ENCODE results near the gene PNPLA2. TPM values are rescaled to one million over a fixed set of nuclear protein-coding genes. Genes with fewer than 3 reads are reported as not detected.

PNPLA2 gene
- polyA plus RNA-seq, 6 donors from 2014 or later, result 13.0 to 49.9 (median 26.9) TPM

GRCh38 chr11:798093-798713 is 20.5 kb upstream of the PNPLA2 start, which contains the start of gene SLC25A22:
Gene SLC25A22 (minus strand): TSS chr11:798281. CDS start chr11:795006, 3,275 bp downstream.
- Mint-ChIP-seq H3K27me3 (no peaks in the 10 kb centered on the region), H3K4me3 (peak within 1 kb of the TSS; percentile 86 to 98 (median 96)), H3K9me3 (no peaks in the 10 kb centered on the region), H3K4me1 (peaks cover 8 to 17% (median 13%) of the 10 kb centered on the region in 3 donors), H3K36me3 (no peaks in the 10 kb centered on the region), H3K27ac (peak within 1 kb of the TSS; percentile 84 to 98 (median 94))
- ATAC-seq (ENCODE audit: low read depth in 2 of 2) (peak; percentile 56 to 67), DNase-seq (peak; percentile 92)

GRCh38 chr11:799641-800316 is 18.9 kb upstream of the PNPLA2 start:
- Mint-ChIP-seq H3K4me1 (peaks cover 13 to 19% (median 16%) of the 10 kb centered on the region in 3 donors), H3K36me3 (no peaks in the 10 kb centered on the region), H3K27ac (no peak overlapping the region), H3K27me3 (no peaks in the 10 kb centered on the region), H3K9me3 (no peaks in the 10 kb centered on the region), H3K4me3 (peak overlapping the region in 2 of 8 donors; percentile 12 to 96)
- DNase-seq (no peak), ATAC-seq (ENCODE audit: low read depth in 2 of 2) (no peak)

GRCh38 chr11:800473-800872 is 18.2 kb upstream of the PNPLA2 start:
- Mint-ChIP-seq H3K4me1 (peaks cover 13 to 18% (median 16%) of the 10 kb centered on the region in 3 donors), H3K27me3 (no peaks in the 10 kb centered on the region), H3K27ac (no peak overlapping the region), H3K9me3 (no peaks in the 10 kb centered on the region), H3K36me3 (no peaks in the 10 kb centered on the region), H3K4me3 (peak overlapping the region in 2 of 8 donors; percentile 12 to 96)
- DNase-seq (no peak), ATAC-seq (ENCODE audit: low read depth in 2 of 2) (no peak)

- ATAC-seq (ENCODE audit: low read depth in 2 of 2) (no peak), DNase-seq (no peak)
- peaks cover 9 to 16% (median 12%) of the 10 kb centered on the region in 3 donors for H3K4me1 Mint-ChIP-seq
- no peaks in the 10 kb centered on the region for H3K36me3 Mint-ChIP-seq
- H3K27me3 Mint-ChIP-seq, result no peaks in the 10 kb centered on the region
- no peak overlapping the region for H3K27ac Mint-ChIP-seq
- peak overlapping the region in 1 of 8 donors; percentile 22 for H3K4me3 Mint-ChIP-seq
- H3K9me3 Mint-ChIP-seq, result no peaks in the 10 kb centered on the region
Observed at GRCh38 chr11:801097-801780, 17.5 kb upstream of the PNPLA2 start.

GRCh38 chr11:802018-802617 is 16.6 kb upstream of the PNPLA2 start:
- no peaks in the 10 kb centered on the region for H3K36me3 Mint-ChIP-seq
- peaks cover 6 to 14% (median 8%) of the 10 kb centered on the region in 3 donors for H3K4me1 Mint-ChIP-seq
- no peak overlapping the region for H3K27ac Mint-ChIP-seq
- no peaks in the 10 kb centered on the region for H3K27me3 Mint-ChIP-seq
- H3K4me3 Mint-ChIP-seq, result peak overlapping the region in 1 of 8 donors; percentile 16
- no peak for ATAC-seq (ENCODE audit: low read depth in 2 of 2)
- no peaks in the 10 kb centered on the region for H3K9me3 Mint-ChIP-seq
- DNase-seq, result no peak

DNA sequence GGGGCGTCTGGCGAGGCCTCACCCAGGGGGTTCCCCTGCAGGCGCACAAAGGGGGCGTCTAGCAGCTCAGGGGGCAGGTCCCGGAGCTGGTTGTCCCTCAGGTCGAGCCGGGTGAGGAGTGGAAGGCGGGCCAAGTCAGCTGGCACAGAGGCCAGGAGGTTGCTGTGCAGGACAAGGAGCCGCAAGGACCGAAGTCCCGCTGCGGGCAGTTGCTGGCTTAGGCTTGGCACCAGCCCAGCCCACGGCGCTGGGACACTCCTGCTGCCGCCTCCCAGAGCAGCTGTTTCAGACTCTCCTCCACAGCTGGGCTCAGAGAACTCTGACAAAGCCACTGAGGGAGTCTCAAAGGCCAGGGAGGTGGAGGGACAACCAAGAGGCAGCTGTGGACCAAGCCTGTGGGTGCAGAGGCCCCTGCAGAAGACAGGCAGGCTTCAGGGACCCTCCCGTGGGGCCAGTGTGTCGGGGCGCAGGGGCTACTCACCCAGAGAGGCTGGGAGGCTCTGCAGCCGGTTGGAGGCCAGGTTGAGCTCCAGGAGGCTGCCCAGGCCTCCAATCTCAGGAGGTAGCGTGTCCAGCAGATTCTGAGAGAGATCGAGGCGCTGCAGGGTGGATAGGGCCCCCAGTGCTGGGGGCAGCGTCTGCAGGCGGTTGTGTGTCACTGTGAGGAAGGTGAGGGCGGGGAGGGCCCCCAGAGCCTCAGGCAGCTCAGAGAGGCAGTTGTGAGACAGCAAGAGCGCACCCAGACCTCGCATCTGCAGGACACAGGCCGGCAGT is 15.8 kb upstream of the PNPLA2 start:
- ATAC-seq (ENCODE audit: low read depth in 2 of 2) (no peak), DNase-seq (no peak)
- peak overlapping the region in 4 of 8 donors; percentile 15 to 79 (median 54) for H3K4me3 Mint-ChIP-seq
- H3K9me3 Mint-ChIP-seq, result no peaks in the 10 kb centered on the region
- H3K4me1 Mint-ChIP-seq, result peaks cover 6 to 17% (median 10%) of the 10 kb centered on the region in 3 donors
- H3K27ac Mint-ChIP-seq, result peak overlapping the region in 1 of 6 donors; percentile 47
- no peaks in the 10 kb centered on the region for H3K36me3 Mint-ChIP-seq
- no peaks in the 10 kb centered on the region for H3K27me3 Mint-ChIP-seq

GRCh38 chr11:803467-803742 is 15.3 kb upstream of the PNPLA2 start:
- H3K36me3 Mint-ChIP-seq, result no peaks in the 10 kb centered on the region
- H3K27ac Mint-ChIP-seq, result no peak overlapping the region
- no peak for DNase-seq
- peaks cover 8 to 20% (median 14%) of the 10 kb centered on the region in 3 donors for H3K4me1 Mint-ChIP-seq
- no peaks in the 10 kb centered on the region for H3K27me3 Mint-ChIP-seq
- H3K9me3 Mint-ChIP-seq, result no peaks in the 10 kb centered on the region
- ATAC-seq (ENCODE audit: low read depth in 2 of 2), result no peak
- H3K4me3 Mint-ChIP-seq, result peak overlapping the region in 5 of 8 donors; percentile 51 to 79 (median 78)

DNA sequence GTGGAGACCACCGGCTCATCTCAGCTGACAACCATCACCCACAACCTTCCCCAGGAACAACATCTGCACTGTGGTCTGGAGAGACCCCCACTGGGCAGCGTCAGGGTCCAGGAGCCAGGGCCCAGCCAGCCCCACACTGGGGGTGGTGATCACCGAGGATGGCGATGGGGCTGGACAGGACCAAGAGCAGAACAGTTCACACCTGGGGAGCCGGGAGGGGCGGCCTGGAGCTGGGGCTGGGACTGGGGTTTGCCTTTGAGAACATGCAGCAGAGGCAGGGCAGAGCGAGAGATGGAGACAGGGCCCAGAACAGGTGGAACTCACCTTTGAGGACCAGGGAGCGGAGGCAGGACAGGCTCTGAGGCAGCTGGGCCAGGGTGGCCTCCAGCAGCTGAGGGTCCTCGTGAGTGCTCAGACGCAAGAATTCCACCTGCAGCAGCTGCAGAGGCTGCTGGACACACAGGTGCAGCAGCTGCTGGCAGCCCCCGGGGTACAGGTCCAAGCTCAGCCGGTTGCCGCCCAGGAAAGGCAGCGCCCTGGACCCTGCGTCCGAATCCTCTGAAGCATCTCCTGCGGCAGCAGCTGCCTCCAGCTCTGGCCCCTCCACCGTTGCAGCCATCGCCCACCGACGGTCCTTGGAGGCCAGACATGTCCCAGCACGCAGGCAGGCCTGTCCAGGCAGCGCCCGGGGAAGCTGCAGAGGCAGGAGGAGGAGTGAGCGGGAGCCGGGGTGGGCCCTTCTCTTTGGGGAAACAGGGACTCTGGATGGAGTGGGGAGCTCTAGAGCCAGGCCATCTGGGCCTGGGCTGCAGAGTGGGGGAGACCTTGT is 14.7 kb upstream of the PNPLA2 start:
- H3K27me3 Mint-ChIP-seq, result no peaks in the 10 kb centered on the region
- peak overlapping the region; percentile 68 to 87 (median 80) for H3K4me3 Mint-ChIP-seq
- ATAC-seq (ENCODE audit: low read depth in 2 of 2), result no peak
- peak overlapping the region in 3 of 6 donors; percentile 50 to 87 (median 74) for H3K27ac Mint-ChIP-seq
- H3K4me1 Mint-ChIP-seq, result peaks cover 11 to 25% (median 19%) of the 10 kb centered on the region in 3 donors
- no peak for DNase-seq
- no peaks in the 10 kb centered on the region for H3K36me3 Mint-ChIP-seq
- H3K9me3 Mint-ChIP-seq, result no peaks in the 10 kb centered on the region

DNA sequence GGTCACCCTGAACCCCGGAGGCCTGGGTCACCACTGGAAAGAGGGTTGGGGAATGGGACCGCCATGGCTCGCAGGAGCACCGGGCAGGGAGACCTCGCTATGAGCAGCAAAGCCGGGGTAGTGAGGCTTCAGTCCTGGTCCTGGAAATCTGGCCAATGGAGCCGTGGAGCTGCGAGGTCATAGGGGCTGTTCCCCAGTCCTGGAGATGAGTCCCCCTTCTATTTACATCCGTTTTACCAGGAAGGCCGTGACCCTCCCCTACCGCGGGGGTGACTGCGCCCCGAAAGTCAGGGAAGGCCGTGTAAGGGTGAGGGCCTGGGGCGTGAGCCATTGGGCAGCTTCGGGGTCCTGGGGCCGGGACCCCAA is 14.1 kb upstream of the PNPLA2 start:
- Mint-ChIP-seq H3K27me3 (no peaks in the 10 kb centered on the region), H3K4me1 (peaks cover 12 to 26% (median 19%) of the 10 kb centered on the region in 3 donors), H3K4me3 (peak overlapping the region; percentile 78 to 87 (median 83)), H3K36me3 (no peaks in the 10 kb centered on the region), H3K9me3 (no peaks in the 10 kb centered on the region), H3K27ac (peak overlapping the region in 2 of 6 donors; percentile 50 to 87)
- DNase-seq (no peak), ATAC-seq (ENCODE audit: low read depth in 2 of 2) (no peak)

- peaks cover 22 to 48% (median 43%) of the 10 kb centered on the region in 3 donors for H3K4me1 Mint-ChIP-seq
- H3K4me3 Mint-ChIP-seq, result peak overlapping the region; percentile 86 to 99 (median 97)
- no peaks in the 10 kb centered on the region for H3K9me3 Mint-ChIP-seq
- no peaks in the 10 kb centered on the region for H3K36me3 Mint-ChIP-seq
- H3K27ac Mint-ChIP-seq, result peak overlapping the region; percentile 92 to 99 (median 98)
- no peaks in the 10 kb centered on the region for H3K27me3 Mint-ChIP-seq
- ATAC-seq (ENCODE audit: low read depth in 2 of 2), result no peak
- DNase-seq, result no peak
Observed at GRCh38 chr11:808427-809286, 10.1 kb upstream of the PNPLA2 start.

DNA sequence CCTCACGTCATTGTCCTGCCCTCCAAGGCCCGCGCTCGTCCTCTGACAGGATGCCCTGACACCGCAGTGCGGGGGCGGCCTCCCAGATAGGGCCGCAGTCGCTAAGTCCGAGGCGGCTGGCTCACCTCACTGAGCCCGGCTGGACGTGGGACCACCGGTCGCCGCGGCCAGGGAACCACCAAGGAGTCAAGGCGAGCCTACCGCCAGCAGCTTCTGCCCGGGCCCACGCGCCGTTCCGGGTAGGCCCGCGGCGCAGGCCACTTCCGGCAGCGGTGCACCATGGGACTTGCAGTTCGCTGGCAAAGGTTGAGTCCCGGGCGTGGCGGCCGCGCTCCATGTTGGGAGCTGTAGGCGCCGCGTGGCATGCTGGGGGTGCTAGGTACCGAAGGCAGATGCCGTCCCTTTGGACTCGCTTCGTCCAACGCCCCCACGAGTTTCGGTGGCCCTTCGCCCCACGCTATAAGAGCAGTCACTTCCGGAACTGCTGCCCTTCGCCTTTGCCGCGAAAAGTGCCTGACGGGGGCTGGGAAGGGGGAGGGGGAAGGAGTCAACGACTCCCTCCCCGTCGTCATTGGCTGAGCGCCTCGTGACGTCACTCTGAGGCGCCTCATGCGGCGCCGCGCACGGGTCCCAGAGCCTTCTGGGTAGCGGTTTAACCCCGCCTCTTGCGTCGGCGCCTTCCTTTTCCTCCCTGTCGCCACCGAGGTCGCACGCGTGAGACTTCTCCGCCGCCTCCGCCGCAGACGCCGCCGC is 9.3 kb upstream of the PNPLA2 start, which contains the start of gene RPLP2:
Gene RPLP2, plus strand, starts transcription at position 681 of the 753 bp plus-strand sequence. CDS start 268 bp downstream, outside the sequence.
- H3K4me3 Mint-ChIP-seq, result peak within 1 kb of the TSS; percentile 86 to 99 (median 97)
- H3K9me3 Mint-ChIP-seq, result no peaks in the 10 kb centered on the region
- no peaks in the 10 kb centered on the region for H3K36me3 Mint-ChIP-seq
- ATAC-seq (ENCODE audit: low read depth in 2 of 2) (peak; percentile 83), DNase-seq (peak; percentile 97)
- peak within 1 kb of the TSS; percentile 94 to 99 (median 99) for H3K27ac Mint-ChIP-seq
- no peaks in the 10 kb centered on the region for H3K27me3 Mint-ChIP-seq
- peaks cover 24 to 42% (median 41%) of the 10 kb centered on the region in 3 donors for H3K4me1 Mint-ChIP-seq
